CD14-positive monocyte (primary cell): ENCODE measurements around the gene HLA-DOA. TPM values are rescaled to one million over a fixed set of nuclear protein-coding genes. Genes with fewer than 3 reads are reported as not detected.

Source experiments
- DNase-seq, 3 donors: peaks; one replicate each; pipeline ENCODE4 v3.0.0-alpha.2; 2011 to 2022
- H2AFZ ChIP-seq: 2 replicates; pipeline ENCODE4 v1.6.0; 2012; ENCODE audit warnings: mild to moderate bottlenecking, low read depth, low read length, inconsistent platforms; ENCODE audit not compliant: insufficient read depth, poor library complexity, severe bottlenecking
- H3K27ac ChIP-seq, 2 donors: 1 replicate in 1 of 2; 2 replicates in 1 of 2; pipeline ENCODE4 v1.5.1; 2012 to 2013; ENCODE audit warnings: low read length in 2 of 2, control low read depth in 1 of 2, inconsistent platforms in 1 of 2, low read depth in 1 of 2, mild to moderate bottlenecking in 1 of 2
- H3K27me3 ChIP-seq, 2 donors: one replicate each; pipeline versions ENCODE4 v1.6.0 to v1.6.1; 2011 to 2013; ENCODE audit warnings: low read length in 2 of 2; ENCODE audit not compliant: control insufficient read depth in 2 of 2, insufficient read depth in 2 of 2
- H3K36me3 ChIP-seq, 2 donors: replicated peaks in 1 of 2; 1 replicate in 1 of 2; 2 replicates in 1 of 2; pipeline versions ENCODE4 v1.5.1 to v1.6.1; 2012 to 2013; ENCODE audit warnings: low read length in 2 of 2, control low read depth in 1 of 2, inconsistent platforms in 1 of 2, mild to moderate bottlenecking in 1 of 2; ENCODE audit not compliant: insufficient read depth in 2 of 2, control insufficient read depth in 1 of 2
- H3K4me1 ChIP-seq, 2 donors: 1 replicate in 1 of 2; 2 replicates in 1 of 2; pipeline versions ENCODE4 v1.5.1 to v1.6.1; 2012 to 2013; ENCODE audit warnings: low read length in 2 of 2, control low read depth in 1 of 2, inconsistent platforms in 1 of 2, mild to moderate bottlenecking in 1 of 2, moderate library complexity in 1 of 2; ENCODE audit not compliant: insufficient read depth in 2 of 2, control insufficient read depth in 1 of 2
- H3K4me2 ChIP-seq: replicated peaks from 2 replicates; pipeline ENCODE3; 2012; ENCODE audit warnings: low read length, moderate library complexity, mild to moderate bottlenecking; ENCODE audit not compliant: poor library complexity, severe bottlenecking; ENCODE audit errors: extremely low read depth
- H3K4me3 ChIP-seq, 3 experiments: fragments of 200-600 bp in 1 of 3; sonication (generic) in 1 of 3; replicated peaks in 1 of 3; 1 replicate in 2 of 3; 2 replicates in 1 of 3; pipeline ENCODE4 v1.5.1; 2011 to 2013; ENCODE audit warnings: low read length in 3 of 3, mild to moderate bottlenecking in 3 of 3, control low read depth in 2 of 3, low read depth in 2 of 3, inconsistent platforms in 1 of 3, moderate library complexity in 1 of 3
- H3K79me2 ChIP-seq: 2 replicates; pipeline ENCODE4 v1.6.0; 2012; ENCODE audit warnings: mild to moderate bottlenecking, control low read depth, inconsistent platforms, low read length, moderate library complexity; ENCODE audit not compliant: insufficient read depth
- H3K9ac ChIP-seq: 2 replicates; pipeline ENCODE4 v1.6.0; 2017; ENCODE audit warnings: low read length, mild to moderate bottlenecking; ENCODE audit not compliant: insufficient read depth, poor library complexity, severe bottlenecking
- H3K9me3 ChIP-seq, 2 donors: replicated peaks in 1 of 2; 1 replicate in 1 of 2; 2 replicates in 1 of 2; pipeline versions ENCODE4 v1.5.1 to v1.6.1; 2012 to 2013; ENCODE audit warnings: low read length in 2 of 2, control low read depth in 1 of 2; ENCODE audit not compliant: control insufficient read depth in 1 of 2, insufficient read depth in 1 of 2
- H4K20me1 ChIP-seq: 2 replicates; pipeline ENCODE4 v1.6.0; 2012; ENCODE audit warnings: mild to moderate bottlenecking, low read length, control low read depth, moderate library complexity; ENCODE audit not compliant: insufficient read depth
- H3K27ac Mint-ChIP-seq, 7 donors: one replicate each; pipeline ENCODE4 v1.8.0; 2020; ENCODE audit warnings: mild to moderate bottlenecking in 7 of 7, mixed read lengths in 7 of 7, moderate library complexity in 6 of 7, inconsistent platforms in 2 of 7
- H3K27me3 Mint-ChIP-seq, 3 donors: one replicate each; pipeline ENCODE4 v1.8.0; 2021 to 2022; ENCODE audit warnings: low read depth in 3 of 3, mild to moderate bottlenecking in 3 of 3, mixed read lengths in 3 of 3, moderate library complexity in 3 of 3, inconsistent platforms in 1 of 3
- H3K36me3 Mint-ChIP-seq, 2 donors: one replicate each; pipeline ENCODE4 v1.8.0; 2020; ENCODE audit warnings: mixed read lengths in 2 of 2, inconsistent platforms in 1 of 2, mild to moderate bottlenecking in 1 of 2
- H3K4me1 Mint-ChIP-seq: one replicate; pipeline ENCODE4 v1.8.0; 2020; ENCODE audit warnings: mild to moderate bottlenecking, mixed read lengths
- H3K4me3 Mint-ChIP-seq, 2 donors: one replicate each; pipeline ENCODE4 v1.8.0; 2020; ENCODE audit warnings: mild to moderate bottlenecking in 2 of 2, mixed read lengths in 2 of 2, moderate library complexity in 1 of 2
- H3K9me3 Mint-ChIP-seq, 7 donors: one replicate each; pipeline ENCODE4 v1.8.0; 2020 to 2022; ENCODE audit warnings: mixed read lengths in 7 of 7, mild to moderate bottlenecking in 6 of 7, moderate library complexity in 6 of 7, inconsistent platforms in 2 of 7
- CTCF ChIP-seq: fragments of 200-600 bp; IDR thresholded peaks from one replicate; pipeline ENCODE4 v1.8.0; 2022; ENCODE audit warnings: antibody characterized with exemption, mild to moderate bottlenecking
- WGBS: methylation state at CpG from one replicate; pipeline ENCODE4 v1.1.5; 2013; ENCODE audit warnings: missing lambda C conversion rate; ENCODE audit not compliant: insufficient coverage; 5-methylcytosine and 5-hydroxymethylcytosine counted together
- intact Hi-C, 2 donors: fragments of 100-400 bp; cut with micrococcal nuclease; formaldehyde crosslinking; loops; one replicate each; pipeline versions ENCODE4 v1.15.0 to v1.15.1; 2023
- polyA plus RNA-seq, 3 donors: library from polyadenylated mRNA; depleted of rRNA in 1 of 3; unstranded in 2 of 3; stranded (reverse) in 1 of 3; fragments of 300-500 nt in 2 of 3; fragments of >200 nt in 1 of 3; fragmentation: Illumina TruSeq in 2 of 3; gene quantifications; 1 replicate in 2 of 3; 2 replicates in 1 of 3; pipeline ENCODE4 v1.2.3, GENCODE V29; 2012 to 2021

The HLA-DOA gene
- polyA plus RNA-seq, 3 donors = 2.8 to 15.4 (median 9.1) TPM

- Histone ChIP-seq H3K79me2 (peaks cover 46% of the 10 kb centered on the region), H3K4me2 (no peak overlapping the region), H3K27ac (peak overlapping the region in 1 of 2 donors; percentile 4), H3K9ac (no peak overlapping the region), H2AFZ (no peak overlapping the region), H3K27me3 (no peaks in the 10 kb centered on the region), H3K36me3 (peaks cover 72 to 82% of the 10 kb centered on the region in 2 donors), H3K9me3 (no peaks in the 10 kb centered on the region), H4K20me1 (peaks cover 99% of the 10 kb centered on the region), H3K4me3 (no peak overlapping the region), H3K4me1 (peaks cover 21 to 36% of the 10 kb centered on the region in 2 donors)
- Mint-ChIP-seq H3K4me1 (peaks cover 52% of the 10 kb centered on the region), H3K27ac (peak overlapping the region in 3 of 7 donors; percentile 14 to 43 (median 38)), H3K4me3 (no peak overlapping the region), H3K36me3 (peaks cover 71 to 78% of the 10 kb centered on the region in 2 donors), H3K27me3 (no peaks in the 10 kb centered on the region), H3K9me3 (no peaks in the 10 kb centered on the region)
- no peak for TF ChIP-seq CTCF
- intact Hi-C loops = no loop called here
- no peak for DNase-seq
- WGBS = 80% methylated on average over 1 of the region's 12 CpGs
These were observed 29.5 kb downstream of the HLA-DOA start for GRCh38 chr6:32979720-32980487.

- Histone ChIP-seq H4K20me1 (peaks cover 100% of the 10 kb centered on the region), H3K36me3 (peaks cover 79 to 87% of the 10 kb centered on the region in 2 donors), H3K4me1 (peaks cover 30 to 45% of the 10 kb centered on the region in 2 donors), H3K79me2 (peaks cover 66% of the 10 kb centered on the region), H3K9ac (no peak overlapping the region), H3K27ac (peak overlapping the region in 1 of 2 donors; percentile 26), H2AFZ (no peak overlapping the region), H3K4me2 (no peak overlapping the region), H3K27me3 (no peaks in the 10 kb centered on the region), H3K4me3 (no peak overlapping the region), H3K9me3 (no peaks in the 10 kb centered on the region)
- peaks cover 0 to 2% (median 0%) of the 10 kb centered on the region in 7 donors for H3K9me3 Mint-ChIP-seq
- peak overlapping the region in 4 of 7 donors; percentile 3 to 78 (median 67) for H3K27ac Mint-ChIP-seq
- intact Hi-C loops = no loop called here
- WGBS = 78% methylated on average over 5 of the region's 7 CpGs
- H3K4me3 Mint-ChIP-seq = no peak overlapping the region
- peaks cover 0 to 3% (median 0%) of the 10 kb centered on the region in 3 donors for H3K27me3 Mint-ChIP-seq
- no peak for TF ChIP-seq CTCF
- DNase-seq = no peak
- H3K4me1 Mint-ChIP-seq = peaks cover 60% of the 10 kb centered on the region
- H3K36me3 Mint-ChIP-seq = peaks cover 89 to 98% of the 10 kb centered on the region in 2 donors
These were observed 31.5 kb downstream of the HLA-DOA start for GRCh38 chr6:32977953-32978324.
